Uterus (tissue), 2 donors: ENCODE measurements around the gene BEND2.

ENCODE experiments used
- POLR2A ChIP-seq, 2 donors: fragments of 450-650 bp; IDR thresholded peaks; one replicate each; pipeline ENCODE4 v1.6.1; 2016; ENCODE audit warnings: antibody characterized with exemption in 2 of 2, mild to moderate bottlenecking in 1 of 2, moderate library complexity in 1 of 2
- TF ChIP-seq, protein P1 (sequence below), 4 experiments: fragments of 200-600 bp in 2 of 4; fragments of 450-650 bp in 2 of 4; sonication (generic) in 2 of 4; IDR thresholded peaks; one replicate each; pipeline ENCODE4 v1.5.1; 2016 to 2019; ENCODE audit warnings: antibody characterized with exemption in 4 of 4, mild to moderate bottlenecking in 2 of 4, moderate library complexity in 1 of 4

DNA sequence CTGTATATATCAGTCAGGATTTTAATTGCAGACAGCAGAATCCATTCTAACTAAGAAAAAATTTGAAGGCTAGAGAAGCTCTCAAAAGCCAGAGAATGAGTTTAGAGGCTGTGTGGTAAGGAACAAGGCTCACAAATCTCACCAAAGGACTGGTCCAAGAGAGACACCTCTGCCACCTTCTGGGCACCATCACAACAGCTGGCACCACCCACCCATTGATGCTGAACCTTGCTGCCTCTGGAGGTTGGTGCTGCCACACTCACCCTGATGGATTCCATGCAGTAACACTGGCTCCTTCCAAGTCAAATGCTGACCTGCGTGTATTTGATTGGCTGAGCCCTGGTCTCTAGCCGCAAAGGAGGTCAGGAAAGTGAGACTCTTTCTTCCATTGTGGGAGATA is 100.8 kb downstream of the BEND2 start:
- TF ChIP-seq, protein P1, sequence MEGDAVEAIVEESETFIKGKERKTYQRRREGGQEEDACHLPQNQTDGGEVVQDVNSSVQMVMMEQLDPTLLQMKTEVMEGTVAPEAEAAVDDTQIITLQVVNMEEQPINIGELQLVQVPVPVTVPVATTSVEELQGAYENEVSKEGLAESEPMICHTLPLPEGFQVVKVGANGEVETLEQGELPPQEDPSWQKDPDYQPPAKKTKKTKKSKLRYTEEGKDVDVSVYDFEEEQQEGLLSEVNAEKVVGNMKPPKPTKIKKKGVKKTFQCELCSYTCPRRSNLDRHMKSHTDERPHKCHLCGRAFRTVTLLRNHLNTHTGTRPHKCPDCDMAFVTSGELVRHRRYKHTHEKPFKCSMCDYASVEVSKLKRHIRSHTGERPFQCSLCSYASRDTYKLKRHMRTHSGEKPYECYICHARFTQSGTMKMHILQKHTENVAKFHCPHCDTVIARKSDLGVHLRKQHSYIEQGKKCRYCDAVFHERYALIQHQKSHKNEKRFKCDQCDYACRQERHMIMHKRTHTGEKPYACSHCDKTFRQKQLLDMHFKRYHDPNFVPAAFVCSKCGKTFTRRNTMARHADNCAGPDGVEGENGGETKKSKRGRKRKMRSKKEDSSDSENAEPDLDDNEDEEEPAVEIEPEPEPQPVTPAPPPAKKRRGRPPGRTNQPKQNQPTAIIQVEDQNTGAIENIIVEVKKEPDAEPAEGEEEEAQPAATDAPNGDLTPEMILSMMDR (IDR thresholded peaks at IDR 0.05), result no peak
- TF ChIP-seq POLR2A (IDR thresholded peaks at IDR 0.05), result no peak
